HepG2 (cell line): Measurements from ENCODE around the gene DCAF4. TPM values are rescaled to one million over a fixed set of nuclear protein-coding genes. Genes with fewer than 3 reads are reported as not detected.
A peak's percentile ranks its signal among the peaks of the same experiment; 100 is the strongest.

Experiments
- ATF2 ChIP-seq: sonication (generic); formaldehyde crosslinking; IDR thresholded peaks from 2 replicates; pipeline ENCODE4 v1.4.0; 2020; ENCODE audit warnings: missing genetic modification reagents
- ETV5 ChIP-seq: IDR thresholded peaks from 2 replicates; pipeline ENCODE4 v1.6.1; 2018; ENCODE audit warnings: missing biosample characterization, missing genetic modification reagents, inconsistent platforms, borderline replicate concordance
- FOXM1 ChIP-seq: sonication (generic); formaldehyde crosslinking; IDR thresholded peaks from 2 replicates; pipeline ENCODE4 v1.5.0; 2020; ENCODE audit warnings: missing genetic modification reagents
- HDAC2 ChIP-seq: sonication (generic); formaldehyde crosslinking; IDR thresholded peaks from 2 replicates; pipeline ENCODE4 v1.4.0; 2020; ENCODE audit warnings: missing genetic modification reagents
- HDAC6 ChIP-seq: fragments of 200-600 bp; sonication (generic); IDR thresholded peaks from 2 replicates; pipeline ENCODE4 v1.7.0; 2017; ENCODE audit warnings: mild to moderate bottlenecking, antibody characterized with exemption, low read length, low read depth
- NFKBIZ ChIP-seq: IDR thresholded peaks from 2 replicates; pipeline ENCODE4 v1.6.1; 2018; ENCODE audit warnings: missing genetic modification reagents, missing compliant biosample characterization
- NFYC ChIP-seq: IDR thresholded peaks from 2 replicates; pipeline ENCODE4 v1.6.1; 2016; ENCODE audit warnings: missing genetic modification reagents, missing compliant biosample characterization
- SMC3 ChIP-seq: IDR thresholded peaks from 2 replicates; pipeline ENCODE4 v1.6.1; 2011; ENCODE audit warnings: low read length, improper control_type of control experiment
- SMYD3 ChIP-seq: sonication (generic); formaldehyde crosslinking; IDR thresholded peaks from 2 replicates; pipeline ENCODE4 v1.8.1; 2023; ENCODE audit warnings: mild to moderate bottlenecking, missing genetic modification reagents
- TFE3 ChIP-seq: IDR thresholded peaks from 2 replicates; pipeline ENCODE4 v1.6.1; 2016
- ZBTB8A ChIP-seq: sonication (generic); formaldehyde crosslinking; IDR thresholded peaks from 2 replicates; pipeline ENCODE4 v1.4.0; 2020; ENCODE audit warnings: mild to moderate bottlenecking, low read depth, missing genetic modification reagents, borderline replicate concordance
- ZNF329 ChIP-seq: sonication (generic); formaldehyde crosslinking; IDR thresholded peaks from 2 replicates; pipeline ENCODE4 v1.9.0; 2021; ENCODE audit warnings: low read depth, mild to moderate bottlenecking, missing genetic modification reagents
- ZNF547 ChIP-seq: sonication (generic); formaldehyde crosslinking; IDR thresholded peaks from 2 replicates; pipeline ENCODE4 v1.5.1; 2020; ENCODE audit warnings: mild to moderate bottlenecking, missing genetic modification reagents
- ZNF549 ChIP-seq: sonication (generic); formaldehyde crosslinking; IDR thresholded peaks from 2 replicates; pipeline ENCODE4 v1.5.0; 2020; ENCODE audit warnings: missing genetic modification reagents
- ZNF674 ChIP-seq: sonication (generic); formaldehyde crosslinking; IDR thresholded peaks from 2 replicates; pipeline ENCODE4 v1.5.0; 2020; ENCODE audit warnings: low read depth, mild to moderate bottlenecking, missing genetic modification reagents
- ZNF761 ChIP-seq: sonication (generic); formaldehyde crosslinking; conservative IDR thresholded peaks from 2 replicates; pipeline ENCODE4 v1.4.0; 2020; ENCODE audit warnings: mild to moderate bottlenecking, missing genetic modification reagents
- ZNF766 ChIP-seq: sonication (generic); formaldehyde crosslinking; IDR thresholded peaks from 2 replicates; pipeline ENCODE4 v1.5.0; 2020; ENCODE audit warnings: missing genetic modification reagents, borderline replicate concordance
- ZNF768 ChIP-seq: sonication (generic); formaldehyde crosslinking; IDR thresholded peaks from 2 replicates; pipeline ENCODE4 v1.4.0; 2020; ENCODE audit warnings: missing genetic modification reagents
- polyA plus RNA-seq, 8 experiments: library from polyadenylated mRNA; depleted of rRNA in 3 of 8; stranded (reverse) in 7 of 8; unstranded in 1 of 8; fragments of >200 nt; fragmentation: Illumina TruSeq in 4 of 8; extraction: Trizol in 4 of 8; gene quantifications; 2 replicates each; pipeline versions ENCODE4 v1.2.1 to v1.2.3, GENCODE V29; 2011 to 2016; ENCODE audit warnings: low read depth in 4 of 8, missing spikeins in 1 of 8, mixed read lengths in 1 of 8; ENCODE audit not compliant: insufficient read depth in 1 of 8
- total RNA-seq, 5 experiments: library from RNA; depleted of rRNA; stranded (reverse); fragments of >200 nt; fragmentation: Illumina TruSeq; extraction: Trizol; gene quantifications; 2 replicates each; pipeline ENCODE4 v1.2.3, GENCODE V29; 2016; ENCODE audit warnings: low read depth in 1 of 5

DCAF4 gene
- total and polyA plus RNA-seq, 2 of the 13 experiments (the other 11 are each of a cell fraction or from before 2014, with no cell fraction given): 18.8 to 21.1 TPM

GRCh38 chr14:72925815-72926291, 411 bp upstream of the DCAF4 start (continued):
- TF ChIP-seq TFE3: no peak
- TF ChIP-seq HDAC2 (CRISPR knock-in tag): 0 out of 2 replicates have a peak, but pooled peaks have one; percentile 3
- TF ChIP-seq ZNF766 (CRISPR knock-in tag): no peak
- peak; percentile 56; the same call in 1 of the 2 replicates for TF ChIP-seq ZNF674
- TF ChIP-seq ZNF768 (CRISPR knock-in tag): peak; percentile 70; the same call in 1 of the 2 replicates
- no peak for TF ChIP-seq SMC3
- TF ChIP-seq NFKBIZ: no peak
- peak; percentile 6; the same call in 1 of the 2 replicates for TF ChIP-seq ZNF761 (CRISPR knock-in tag)
- TF ChIP-seq ATF2 (CRISPR knock-in tag): no peak
- 0 out of 2 replicates have a peak, but pooled peaks have one; percentile 24 for TF ChIP-seq ZNF329 (CRISPR knock-in tag)
- TF ChIP-seq ZNF547 (CRISPR knock-in tag): no peak
- TF ChIP-seq FOXM1: no peak
- no peak for TF ChIP-seq NFYC (CRISPR knock-in tag)
- TF ChIP-seq ETV5 (CRISPR knock-in tag): 0 out of 2 replicates have a peak, but pooled peaks have one; percentile 9
- 0 out of 2 replicates have a peak, but pooled peaks have one; percentile 44 for TF ChIP-seq SMYD3 (CRISPR knock-in tag)
- TF ChIP-seq ZNF549: no peak
- TF ChIP-seq HDAC6: no peak
- TF ChIP-seq ZBTB8A: no peak; the same call in 1 of the 2 replicates
